ENCODE data around the gene FIP1L1. TPM values are rescaled to one million over a fixed set of nuclear protein-coding genes. Genes with fewer than 3 reads are reported as not detected.

FIP1L1 gene
- total and polyA plus RNA-seq, 9 of the 15 experiments (the other 6 are each of a cell fraction or from before 2014, with no cell fraction given) = 34.6 to 137 (median 72.0) TPM

- peak; percentile 57; the same call in 1 of the 2 replicates for TF ChIP-seq ATF7 (IDR thresholded peaks at IDR 0.05)
- peak; percentile 67; the same call in 1 of the 2 replicates for TF ChIP-seq ATF6 (CRISPR knock-in tag; IDR thresholded peaks at IDR 0.05)
- TF ChIP-seq ZNF140 (CRISPR knock-in tag; IDR thresholded peaks at IDR 0.05) = no peak
- no peak for TF ChIP-seq REST (IDR thresholded peaks at IDR 0.05; ENCODE audit: borderline replicate concordance)
- no peak for TF ChIP-seq REST (CRISPR knock-in tag; IDR thresholded peaks at IDR 0.05; ENCODE audit: low read depth)
- TF ChIP-seq ZNF324 (CRISPR knock-in tag; IDR thresholded peaks at IDR 0.05) = no peak
- TF ChIP-seq NR4A1 (CRISPR knock-in tag; IDR thresholded peaks at IDR 0.05) = no peak
- no peak for TF ChIP-seq NR4A1 (tag; IDR thresholded peaks at IDR 0.05)
- no peak for TF ChIP-seq ZNF431 (CRISPR knock-in tag; IDR thresholded peaks at IDR 0.05)
- TF ChIP-seq MED1 (CRISPR knock-in tag; IDR thresholded peaks at IDR 0.05; ENCODE audit: borderline replicate concordance) = no peak
- TF ChIP-seq TFAP4 (CRISPR knock-in tag; IDR thresholded peaks at IDR 0.05; ENCODE audit: borderline replicate concordance) = peak; percentile 87
Measured at GRCh38 chr4:53377319-53378170, at the start of gene FIP1L1 (continued).

All from K562 (cell line).